Mesenchymal stem cell (in vitro differentiated cells and primary cell): ENCODE results near the gene DLEC1.

ENCODE experiments used
- DNase-seq: peaks from one replicate; pipeline ENCODE4 v3.0.0-alpha.2; 2013
- H2AFZ ChIP-seq: one replicate; pipeline ENCODE4 v1.6.1; 2013; ENCODE audit warnings: low read depth, mild to moderate bottlenecking, control low read depth, inconsistent platforms, low read length, moderate library complexity
- H2AK5ac ChIP-seq: 2 replicates; pipeline ENCODE4 v1.6.1; 2013; ENCODE audit warnings: low read length, moderate library complexity, mild to moderate bottlenecking, inconsistent platforms; ENCODE audit not compliant: severe bottlenecking
- H2BK120ac ChIP-seq: one replicate; pipeline ENCODE4 v1.6.1; 2013; ENCODE audit warnings: low read depth, mild to moderate bottlenecking, inconsistent platforms, low read length, moderate library complexity
- H2BK12ac ChIP-seq, 2 experiments: one replicate each; pipeline ENCODE4 v1.6.1; 2013; ENCODE audit warnings: inconsistent platforms in 2 of 2, low read length in 2 of 2, mild to moderate bottlenecking in 2 of 2, moderate library complexity in 2 of 2, control low read depth in 1 of 2
- H2BK15ac ChIP-seq: one replicate; pipeline ENCODE4 v1.6.1; 2013; ENCODE audit warnings: mild to moderate bottlenecking, low read depth, inconsistent platforms; ENCODE audit not compliant: poor library complexity, severe bottlenecking
- H2BK5ac ChIP-seq: 2 replicates; pipeline ENCODE4 v1.6.1; 2013; ENCODE audit warnings: low read depth, mild to moderate bottlenecking, low read length, control low read depth, inconsistent platforms; ENCODE audit not compliant: poor library complexity, severe bottlenecking
- H3K14ac ChIP-seq, 2 experiments: one replicate each; pipeline ENCODE4 v1.6.1; 2013; ENCODE audit warnings: inconsistent platforms in 2 of 2, low read length in 2 of 2, control low read depth in 1 of 2, mild to moderate bottlenecking in 1 of 2, moderate library complexity in 1 of 2
- H3K18ac ChIP-seq, 2 experiments: one replicate each; pipeline ENCODE4 v1.6.1; 2013; ENCODE audit warnings: inconsistent platforms in 2 of 2, low read length in 2 of 2, control low read depth in 1 of 2, low read depth in 1 of 2, mild to moderate bottlenecking in 1 of 2
- H3K23ac ChIP-seq, 2 experiments: one replicate each; pipeline ENCODE4 v1.6.1; 2013; ENCODE audit warnings: inconsistent platforms in 2 of 2, low read length in 2 of 2, mild to moderate bottlenecking in 2 of 2, moderate library complexity in 2 of 2, control low read depth in 1 of 2
- H3K27ac ChIP-seq: 2 replicates; pipeline ENCODE4 v1.5.1; 2013; ENCODE audit warnings: mild to moderate bottlenecking, moderate library complexity, low read length, control low read depth, inconsistent platforms; ENCODE audit not compliant: poor library complexity, severe bottlenecking
- H3K27me3 ChIP-seq, 2 experiments: 2 replicates each; pipeline versions ENCODE4 v1.6.1 to v1.7.0; 2013; ENCODE audit warnings: low read length in 2 of 2, mild to moderate bottlenecking in 2 of 2, moderate library complexity in 2 of 2, control low read depth in 1 of 2, inconsistent platforms in 1 of 2; ENCODE audit not compliant: control insufficient read depth in 1 of 2, insufficient read depth in 1 of 2
- H3K36me3 ChIP-seq, 2 experiments: 2 replicates each; pipeline versions ENCODE4 v1.6.1 to v1.7.0; 2013; ENCODE audit warnings: low read length in 2 of 2, control low read depth in 1 of 2, inconsistent platforms in 1 of 2, low read depth in 1 of 2, mild to moderate bottlenecking in 1 of 2; ENCODE audit not compliant: insufficient read depth in 2 of 2, control insufficient read depth in 1 of 2
- H3K4ac ChIP-seq, 2 experiments: one replicate each; pipeline ENCODE4 v1.6.1; 2013; ENCODE audit warnings: inconsistent platforms in 2 of 2, low read length in 2 of 2, mild to moderate bottlenecking in 2 of 2, moderate library complexity in 2 of 2, control low read depth in 1 of 2, low read depth in 1 of 2
- H3K4me1 ChIP-seq: 2 replicates; pipeline ENCODE4 v1.6.1; 2013; ENCODE audit warnings: low read depth, low read length, control low read depth; ENCODE audit not compliant: control insufficient read depth, insufficient read depth
- H3K4me2 ChIP-seq: 2 replicates; pipeline ENCODE4 v1.6.1; 2013; ENCODE audit warnings: low read length, mild to moderate bottlenecking, inconsistent platforms; ENCODE audit not compliant: poor library complexity, severe bottlenecking
- H3K4me3 ChIP-seq, 2 experiments: 2 replicates each; pipeline versions ENCODE4 v1.5.1 to v1.7.0; 2013; ENCODE audit warnings: low read length in 2 of 2, mild to moderate bottlenecking in 2 of 2, control low read depth in 1 of 2, low read depth in 1 of 2; ENCODE audit not compliant: insufficient read depth in 1 of 2
- H3K79me1 ChIP-seq: replicated peaks from 2 replicates; pipeline ENCODE4 v1.6.1; 2013; ENCODE audit warnings: mild to moderate bottlenecking, control low read depth, low read length, inconsistent platforms; ENCODE audit not compliant: poor library complexity, severe bottlenecking
- H3K9ac ChIP-seq: 2 replicates; pipeline ENCODE4 v1.7.0; 2013; ENCODE audit warnings: mild to moderate bottlenecking, low read length, moderate library complexity
- H3K9me3 ChIP-seq: 2 replicates; pipeline ENCODE4 v1.7.0; 2013; ENCODE audit warnings: mild to moderate bottlenecking, low read length; ENCODE audit not compliant: control insufficient read depth
- H4K8ac ChIP-seq: one replicate; pipeline ENCODE4 v1.6.1; 2013; ENCODE audit warnings: inconsistent platforms, mild to moderate bottlenecking, low read length, moderate library complexity
- H4K91ac ChIP-seq: one replicate; pipeline ENCODE4 v1.6.1; 2013; ENCODE audit warnings: mild to moderate bottlenecking, low read length, inconsistent platforms
- WGBS: methylation state at CpG from one replicate; pipeline ENCODE4 v1.1.7; 2013; ENCODE audit warnings: mixed read lengths; 5-methylcytosine and 5-hydroxymethylcytosine counted together

Gene DLEC1

GRCh38 chr3:38118421-38119247, 79.6 kb downstream of the DLEC1 start:
- Histone ChIP-seq H4K91ac (no peak overlapping the region), H3K27me3 (peaks cover 6 to 16% of the 10 kb centered on the region in 2 experiments), H4K8ac (no peak overlapping the region), H3K27ac (no peak overlapping the region), H3K9me3 (no peaks in the 10 kb centered on the region), H2AFZ (no peak overlapping the region), H3K4me1 (peaks cover 10% of the 10 kb centered on the region), H3K14ac (no peak overlapping the region), H3K23ac (no peak overlapping the region), H3K36me3 (peaks cover 39% of the 10 kb centered on the region in 2 experiments), H2BK120ac (no peak overlapping the region), H2BK12ac (no peak overlapping the region), H3K18ac (no peak overlapping the region), H3K4ac (no peak overlapping the region), H3K9ac (no peak overlapping the region), H2BK15ac (no peak overlapping the region), H3K4me2 (no peak overlapping the region), H3K4me3 (no peak overlapping the region), H3K79me1 (no peaks in the 10 kb centered on the region), H2AK5ac (no peak overlapping the region), H2BK5ac (no peak overlapping the region)
- DNase-seq = no peak
- WGBS = 92% methylated on average over 12 of the region's 13 CpGs

GRCh38 chr3:38119248-38119544, 80.2 kb downstream of the DLEC1 start:
- H3K23ac ChIP-seq = no peak overlapping the region
- H3K79me1 ChIP-seq = no peaks in the 10 kb centered on the region
- peaks cover 10% of the 10 kb centered on the region for H3K4me1 ChIP-seq
- no peaks in the 10 kb centered on the region for H3K9me3 ChIP-seq
- no peak for DNase-seq
- no peak overlapping the region for H2BK5ac ChIP-seq
- no peak overlapping the region for H2BK15ac ChIP-seq
- H3K14ac ChIP-seq = no peak overlapping the region
- no peak overlapping the region for H3K4me2 ChIP-seq
- no peak overlapping the region for H2BK12ac ChIP-seq
- no peak overlapping the region for H2AFZ ChIP-seq
- no peak overlapping the region for H3K18ac ChIP-seq
- no peak overlapping the region for H3K4ac ChIP-seq
- H3K9ac ChIP-seq = no peak overlapping the region
- 100% methylated on average over 1 of the region's 1 CpG for WGBS
- no peak overlapping the region for H2BK120ac ChIP-seq
- peaks cover 6 to 16% of the 10 kb centered on the region in 2 experiments for H3K27me3 ChIP-seq
- no peak overlapping the region for H3K27ac ChIP-seq
- H4K91ac ChIP-seq = no peak overlapping the region
- H3K36me3 ChIP-seq = peaks cover 39 to 44% of the 10 kb centered on the region in 2 experiments
- no peak overlapping the region for H4K8ac ChIP-seq
- no peak overlapping the region for H3K4me3 ChIP-seq
- no peak overlapping the region for H2AK5ac ChIP-seq

GRCh38 chr3:38119821-38120692, 81.0 kb downstream of the DLEC1 start:
- H3K27me3 ChIP-seq = peaks cover 6 to 10% of the 10 kb centered on the region in 2 experiments
- H3K4me2 ChIP-seq = no peak overlapping the region
- H3K4ac ChIP-seq = no peak overlapping the region
- no peak overlapping the region for H3K27ac ChIP-seq
- H3K14ac ChIP-seq = no peak overlapping the region
- H3K9ac ChIP-seq = no peak overlapping the region
- no peak overlapping the region for H2BK15ac ChIP-seq
- H4K91ac ChIP-seq = no peak overlapping the region
- H2BK12ac ChIP-seq = no peak overlapping the region
- no peak overlapping the region for H3K23ac ChIP-seq
- no peak overlapping the region for H2BK120ac ChIP-seq
- WGBS = over 99% methylated on average over 5 of the region's 7 CpGs
- no peaks in the 10 kb centered on the region for H3K9me3 ChIP-seq
- no peak overlapping the region for H4K8ac ChIP-seq
- H3K18ac ChIP-seq = no peak overlapping the region
- DNase-seq = no peak
- H3K36me3 ChIP-seq = peaks cover 45 to 53% of the 10 kb centered on the region in 2 experiments
- H2AK5ac ChIP-seq = no peak overlapping the region
- H3K79me1 ChIP-seq = peaks cover 2% of the 10 kb centered on the region
- no peak overlapping the region for H2AFZ ChIP-seq
- H2BK5ac ChIP-seq = no peak overlapping the region
- peaks cover 3% of the 10 kb centered on the region for H3K4me1 ChIP-seq
- no peak overlapping the region for H3K4me3 ChIP-seq
